ENCODE data around the gene METTL5.

METTL5 gene

DNA sequence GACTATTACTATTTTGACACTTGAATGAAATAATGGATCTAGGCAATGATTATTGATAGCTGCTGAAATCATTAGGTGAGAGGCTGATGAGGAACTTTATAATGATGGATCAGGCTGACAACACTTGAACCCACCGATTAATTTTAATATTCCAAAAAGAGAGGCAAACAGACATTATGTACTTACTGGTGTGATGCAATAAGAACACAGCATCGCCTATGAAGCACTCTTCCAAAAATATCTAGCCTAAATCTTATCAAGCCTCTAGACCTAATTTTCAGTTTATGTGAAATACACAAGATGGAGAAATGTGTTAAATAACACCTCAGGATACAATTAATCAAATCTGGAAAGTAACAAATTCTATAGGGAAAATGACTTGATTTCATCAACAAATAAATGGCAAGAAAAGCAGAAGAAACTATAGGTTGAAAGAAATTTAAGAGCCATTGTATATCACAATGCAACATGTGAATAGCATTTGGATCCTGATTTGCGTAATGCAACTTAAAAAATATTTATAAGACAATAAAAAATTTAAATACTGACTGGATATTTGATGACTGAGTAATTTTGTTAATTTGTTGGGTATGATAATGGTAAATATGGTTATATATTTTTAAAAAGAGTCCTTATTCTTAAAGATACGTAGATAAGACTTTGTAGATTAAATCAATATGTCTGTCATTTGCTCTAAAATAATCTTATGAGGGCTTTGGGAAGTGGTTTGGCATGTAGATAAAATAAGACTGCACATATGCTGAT is 43.3 kb downstream of the METTL5 start:
- DNase-seq (ENCODE audit: low read depth) = no peak

- DNase-seq (ENCODE audit: low read depth) = no peak
Measured at GRCh38 chr2:169778446-169778845, 46.3 kb downstream of the METTL5 start.

GRCh38 chr2:169776252-169776761 is 48.4 kb downstream of the METTL5 start:
- no peak for DNase-seq (ENCODE audit: low read depth)

DNA sequence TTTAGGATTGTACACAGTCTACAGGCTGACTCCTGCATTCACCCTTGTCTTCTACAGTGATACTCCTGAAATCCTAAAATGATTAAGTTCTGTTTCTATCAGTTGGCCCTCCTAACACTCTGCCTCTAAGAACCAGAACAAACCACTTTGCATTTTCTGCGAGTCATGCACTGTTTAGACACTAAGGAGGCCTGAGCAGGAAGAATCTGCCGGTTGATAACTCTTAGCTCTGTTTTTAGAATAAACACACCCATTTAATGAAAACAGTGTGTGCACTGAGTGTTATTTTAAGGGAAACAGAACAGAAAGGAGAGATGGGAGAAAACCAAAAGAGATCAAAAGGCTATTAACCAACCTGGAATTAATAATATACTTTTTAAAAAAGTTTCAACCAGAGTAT is 48.9 kb downstream of the METTL5 start:
- DNase-seq (ENCODE audit: low read depth) = peak; percentile 37

DNA sequence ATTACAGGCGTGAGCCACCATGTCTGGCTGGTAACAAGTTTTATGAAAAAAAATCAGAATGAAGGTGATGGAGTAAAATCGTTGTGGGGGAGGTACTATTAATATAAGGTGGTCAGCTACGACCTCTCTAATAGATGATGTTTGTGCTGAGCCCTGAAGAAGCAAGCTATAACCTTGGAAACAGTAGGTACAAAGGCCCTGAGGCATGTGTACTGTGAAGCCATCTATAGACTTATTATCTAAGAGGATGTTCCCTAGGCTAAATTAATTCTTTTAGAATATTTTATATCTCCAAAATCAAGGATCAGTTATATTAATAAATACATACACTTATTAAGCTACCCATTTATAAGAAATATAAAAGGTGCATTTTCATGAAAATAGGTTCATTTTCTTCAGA is 49.4 kb downstream of the METTL5 start:
- no peak for DNase-seq (ENCODE audit: low read depth)

DNA sequence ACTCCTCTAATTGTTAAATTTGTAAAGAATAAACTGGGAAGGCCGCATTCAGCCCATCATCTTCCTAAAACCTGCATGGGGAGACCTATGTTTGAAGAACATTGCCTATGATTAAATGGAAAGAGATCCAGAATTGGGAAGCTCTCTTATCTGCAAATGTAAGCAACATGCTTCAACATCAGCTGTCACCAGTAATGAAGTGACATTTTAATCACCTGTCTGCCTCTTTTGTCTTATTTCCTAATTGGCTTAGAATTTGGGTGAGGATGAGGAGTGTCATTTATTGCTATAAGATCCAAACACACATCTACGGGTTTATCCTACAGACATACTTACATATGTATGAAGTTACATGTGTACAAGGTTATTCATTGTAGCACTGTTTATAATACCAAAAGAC is 52.1 kb downstream of the METTL5 start:
- DNase-seq (ENCODE audit: low read depth) = no peak

GRCh38 chr2:169771612-169772011 is 53.1 kb downstream of the METTL5 start:
- no peak for DNase-seq (ENCODE audit: low read depth)

DNA sequence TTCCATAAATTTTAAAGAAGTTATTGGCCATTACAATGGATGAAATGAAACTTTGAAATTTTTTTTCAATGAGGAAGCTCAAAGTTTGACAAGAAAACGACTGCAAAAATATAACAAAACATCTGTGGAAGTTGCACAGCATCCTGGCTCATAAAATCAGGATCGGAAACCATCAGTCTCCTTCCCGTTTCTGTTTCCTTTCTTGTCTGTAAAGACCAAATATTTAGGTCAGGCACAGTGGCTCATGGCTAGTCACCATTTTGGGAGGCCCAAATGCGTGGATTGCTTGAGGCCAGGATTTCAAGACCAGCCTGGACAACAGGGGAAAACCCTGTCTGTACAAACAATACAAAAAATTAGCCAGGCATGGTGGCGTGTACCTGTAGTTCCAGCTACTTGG is 53.7 kb downstream of the METTL5 start:
- no peak for DNase-seq (ENCODE audit: low read depth)

DNA sequence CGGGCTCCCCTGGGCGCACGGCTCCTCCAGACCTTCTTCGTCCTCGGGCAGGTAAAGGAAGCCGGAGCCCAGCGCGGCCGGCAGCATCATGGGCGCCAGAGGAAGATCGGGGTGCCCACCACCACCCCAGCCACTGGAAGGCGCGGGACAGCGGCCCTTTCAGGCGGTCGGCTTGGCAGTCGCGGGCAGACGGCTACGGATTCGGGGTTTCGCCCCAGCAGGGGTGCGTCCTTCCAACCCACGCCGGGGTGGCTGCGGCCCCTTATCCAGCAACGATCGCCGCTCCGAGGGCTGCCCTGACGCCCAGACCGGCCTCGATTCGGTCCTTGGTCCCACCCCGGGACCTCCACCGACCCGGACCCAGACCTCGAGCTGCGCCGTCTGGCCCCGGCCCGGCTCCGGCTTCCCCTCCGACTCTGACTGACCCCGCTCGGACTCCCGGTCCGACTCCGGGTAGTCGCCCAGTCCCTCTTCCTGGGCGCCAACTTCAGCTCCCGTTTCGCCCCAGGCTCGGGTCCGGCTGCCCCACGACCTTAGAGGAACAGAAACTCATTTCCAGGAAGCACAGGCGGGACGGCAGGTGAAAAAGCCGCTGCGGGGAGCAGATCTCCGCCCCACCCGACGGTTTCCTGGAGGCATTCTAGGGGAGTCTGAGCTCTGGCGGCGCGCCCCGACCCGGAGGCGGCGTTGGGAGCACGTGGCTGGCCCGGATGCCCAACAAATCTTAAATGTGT is 56.3 kb downstream of the METTL5 start:
- no peak for DNase-seq (ENCODE audit: low read depth)

- DNase-seq (ENCODE audit: low read depth) = peak; percentile 50
Measured at GRCh38 chr2:169767243-169767888, 57.3 kb downstream of the METTL5 start.

DNA sequence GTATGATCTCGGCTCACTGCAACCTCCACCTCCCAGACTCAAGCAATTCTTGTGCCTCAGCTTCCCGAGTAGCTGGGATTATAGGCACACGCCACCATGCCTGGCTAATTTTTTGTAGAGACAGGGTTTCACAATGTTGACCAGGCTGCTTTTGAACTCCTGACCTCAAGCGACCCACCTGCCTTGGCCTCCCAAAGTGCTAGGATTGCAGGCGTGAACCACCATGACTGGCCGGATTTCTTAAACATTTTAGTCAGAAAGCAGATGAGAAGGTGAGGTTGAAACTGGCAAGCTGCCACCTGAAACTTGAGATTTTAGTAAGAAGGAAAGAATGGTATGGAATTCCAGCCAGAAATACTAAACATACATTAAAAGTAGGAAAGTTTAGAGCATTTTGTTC is 59.2 kb downstream of the METTL5 start:
- no peak for DNase-seq (ENCODE audit: low read depth)

DNA sequence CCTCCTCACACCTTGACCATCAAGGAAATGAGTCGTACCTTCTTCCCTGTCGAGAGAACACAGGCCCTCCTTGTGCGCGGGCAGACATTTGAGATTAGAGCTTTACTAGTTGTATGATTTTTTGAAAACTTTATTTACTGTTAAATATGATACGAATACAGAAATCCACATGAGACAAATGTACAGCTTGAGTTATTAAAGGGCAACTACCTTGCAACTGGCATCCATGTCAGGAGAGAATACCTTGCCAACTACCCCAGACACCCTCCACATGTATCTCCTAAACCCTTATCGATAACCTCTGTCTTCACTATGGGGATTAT is 62.8 kb downstream of the METTL5 start:
- no peak for DNase-seq (ENCODE audit: low read depth)
